Measurements from ENCODE around the gene FPR1.

FPR1 gene, protein sequence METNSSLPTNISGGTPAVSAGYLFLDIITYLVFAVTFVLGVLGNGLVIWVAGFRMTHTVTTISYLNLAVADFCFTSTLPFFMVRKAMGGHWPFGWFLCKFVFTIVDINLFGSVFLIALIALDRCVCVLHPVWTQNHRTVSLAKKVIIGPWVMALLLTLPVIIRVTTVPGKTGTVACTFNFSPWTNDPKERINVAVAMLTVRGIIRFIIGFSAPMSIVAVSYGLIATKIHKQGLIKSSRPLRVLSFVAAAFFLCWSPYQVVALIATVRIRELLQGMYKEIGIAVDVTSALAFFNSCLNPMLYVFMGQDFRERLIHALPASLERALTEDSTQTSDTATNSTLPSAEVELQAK

DNA sequence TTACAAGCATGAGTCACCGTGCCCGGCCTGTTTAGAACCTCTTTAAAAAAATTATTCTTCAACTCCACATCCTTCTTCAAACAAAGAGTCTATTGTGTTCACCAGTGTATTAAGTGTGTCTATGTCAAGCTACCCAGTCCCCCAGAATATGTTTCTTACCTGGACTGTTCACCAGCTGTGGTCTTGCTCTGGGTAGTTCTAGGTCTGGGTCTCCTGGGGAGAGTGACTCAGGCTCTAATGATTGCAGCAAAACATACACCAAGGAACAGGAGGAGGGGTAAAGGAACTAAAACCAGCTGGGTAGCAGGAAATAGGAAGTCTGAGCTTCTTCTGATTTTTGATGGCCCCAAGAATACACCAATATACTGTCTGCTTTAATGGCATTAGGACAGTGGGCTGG, at the start of gene FPR1:
TSS of gene FPR1 (minus strand) at position 224 of the 400 bp plus-strand sequence. CDS start 4,884 bp downstream, outside the sequence.
- POLR2A ChIA-PET = no interaction called here
- no peak for DNase-seq (ENCODE audit: extremely low spot score)
- no peak for TF ChIP-seq FOXM1 (IDR thresholded peaks at IDR 0.05; ENCODE audit: borderline replicate concordance)
- TF ChIP-seq NFRKB (IDR thresholded peaks at IDR 0.05) = no peak
- TF ChIP-seq ARNT (IDR thresholded peaks at IDR 0.05) = no peak
- no peak for TF ChIP-seq LEF1 (IDR thresholded peaks at IDR 0.05; ENCODE audit: borderline replicate concordance)
- no peak for TF ChIP-seq TARDBP (IDR thresholded peaks at IDR 0.05)
- TF ChIP-seq FOXK2 (IDR thresholded peaks at IDR 0.05) = no peak
- TF ChIP-seq L3MBTL2 (conservative IDR thresholded peaks at IDR 0.05) = no peak
- TF ChIP-seq SUZ12 (IDR thresholded peaks at IDR 0.05) = no peak
- no peak for TF ChIP-seq BHLHE40 (IDR thresholded peaks at IDR 0.05; ENCODE audit: borderline replicate concordance)
- TF ChIP-seq ELF4 (IDR thresholded peaks at IDR 0.05) = no peak
- TF ChIP-seq FOXA1 (IDR thresholded peaks at IDR 0.05) = no peak
- CTCF ChIA-PET = no interaction called here

DNA sequence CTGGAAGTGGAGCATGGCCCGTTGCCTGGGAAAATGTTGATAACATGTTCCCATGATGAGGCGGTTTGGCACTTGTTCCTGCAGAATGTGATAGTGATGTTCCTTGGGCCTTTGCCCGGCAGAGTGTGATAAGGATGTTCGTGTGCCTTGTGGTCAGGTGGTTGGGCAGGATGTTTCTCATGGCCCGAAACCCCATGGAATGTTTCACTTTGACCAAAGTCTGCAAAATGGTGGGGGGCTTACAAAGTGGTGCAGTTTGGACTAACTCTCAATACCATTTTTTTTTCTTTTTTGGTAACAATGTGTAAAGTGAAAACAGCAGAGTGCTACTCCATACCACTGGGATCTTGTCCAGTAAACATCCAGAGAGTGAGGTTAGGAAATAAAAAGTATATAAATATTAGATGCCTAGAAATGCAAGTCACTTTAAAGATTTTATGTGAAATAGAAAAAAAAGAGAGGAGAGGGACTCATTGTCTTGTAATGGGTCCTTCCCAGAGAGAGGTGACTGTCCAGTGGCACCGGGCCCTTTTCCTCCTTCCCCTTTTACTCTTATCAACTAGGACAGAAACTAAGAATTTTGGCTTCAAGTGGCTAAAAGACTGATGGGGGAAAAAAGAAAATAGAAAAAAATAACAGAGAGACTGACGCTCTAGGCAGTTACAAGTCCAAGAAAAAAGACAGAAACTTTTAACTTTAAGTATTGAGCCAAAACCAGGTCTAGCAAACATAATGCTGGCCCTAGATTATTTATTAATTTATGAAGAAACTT, 49.0 kb upstream of the FPR1 start:
- POLR2A ChIA-PET = no interaction called here
- CTCF ChIA-PET = no interaction called here
- no peak for DNase-seq (ENCODE audit: extremely low spot score)
- TF ChIP-seq HDGF (IDR thresholded peaks at IDR 0.05; ENCODE audit: borderline replicate concordance) (no peak), ARNT (IDR thresholded peaks at IDR 0.05) (no peak), LEF1 (IDR thresholded peaks at IDR 0.05; ENCODE audit: borderline replicate concordance) (no peak), BHLHE40 (IDR thresholded peaks at IDR 0.05; ENCODE audit: borderline replicate concordance) (no peak), SUZ12 (IDR thresholded peaks at IDR 0.05) (no peak), FOXA1 (IDR thresholded peaks at IDR 0.05) (no peak), ZNF384 (IDR thresholded peaks at IDR 0.05) (no peak), FOXM1 (IDR thresholded peaks at IDR 0.05; ENCODE audit: borderline replicate concordance) (no peak), ELF4 (IDR thresholded peaks at IDR 0.05) (no peak), FOXK2 (IDR thresholded peaks at IDR 0.05) (no peak), L3MBTL2 (conservative IDR thresholded peaks at IDR 0.05) (no peak), TARDBP (IDR thresholded peaks at IDR 0.05) (no peak), CTBP1 (IDR thresholded peaks at IDR 0.05; ENCODE audit: borderline replicate concordance) (no peak), SP1 (IDR thresholded peaks at IDR 0.05) (no peak), NFRKB (IDR thresholded peaks at IDR 0.05) (no peak)
- TF ChIP-seq, protein P1, sequence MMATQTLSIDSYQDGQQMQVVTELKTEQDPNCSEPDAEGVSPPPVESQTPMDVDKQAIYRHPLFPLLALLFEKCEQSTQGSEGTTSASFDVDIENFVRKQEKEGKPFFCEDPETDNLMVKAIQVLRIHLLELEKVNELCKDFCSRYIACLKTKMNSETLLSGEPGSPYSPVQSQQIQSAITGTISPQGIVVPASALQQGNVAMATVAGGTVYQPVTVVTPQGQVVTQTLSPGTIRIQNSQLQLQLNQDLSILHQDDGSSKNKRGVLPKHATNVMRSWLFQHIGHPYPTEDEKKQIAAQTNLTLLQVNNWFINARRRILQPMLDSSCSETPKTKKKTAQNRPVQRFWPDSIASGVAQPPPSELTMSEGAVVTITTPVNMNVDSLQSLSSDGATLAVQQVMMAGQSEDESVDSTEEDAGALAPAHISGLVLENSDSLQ (IDR thresholded peaks at IDR 0.05) = no peak

DNA sequence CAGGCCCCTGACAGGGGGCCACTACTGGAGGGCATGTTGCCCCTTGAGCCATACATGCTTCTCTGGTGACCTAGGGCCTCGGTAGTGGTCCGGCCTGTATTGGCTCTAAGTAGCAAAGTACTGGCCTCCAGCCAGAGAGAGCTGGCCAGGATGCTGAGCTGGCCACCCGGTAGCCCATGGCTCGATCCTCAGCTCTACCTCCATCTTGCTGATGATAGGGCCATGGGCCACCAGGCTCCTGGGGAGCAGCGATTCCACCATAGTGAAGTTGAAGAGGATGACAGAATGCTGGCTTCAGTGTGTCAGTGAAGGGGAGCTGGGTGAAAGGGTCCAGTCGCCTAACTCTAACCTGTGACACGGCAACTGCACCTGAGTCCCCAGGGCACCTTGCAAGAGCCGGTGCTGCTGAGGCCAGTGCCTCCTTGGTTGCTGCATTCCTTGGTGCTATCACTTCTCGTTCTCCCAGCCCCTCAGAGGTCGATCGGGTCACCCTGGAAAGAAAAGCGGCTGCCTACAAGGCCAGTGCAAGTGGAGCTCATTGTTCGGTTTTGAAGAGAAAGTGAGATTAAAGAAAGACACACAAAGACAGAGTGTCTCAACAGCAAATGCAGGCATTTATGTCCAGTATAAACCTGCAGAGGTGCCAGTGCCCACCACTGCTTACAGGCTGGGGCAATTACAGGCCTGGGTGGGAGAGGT, 48.2 kb upstream of the FPR1 start:
- no peak for TF ChIP-seq NFRKB (IDR thresholded peaks at IDR 0.05)
- TF ChIP-seq FOXA1 (IDR thresholded peaks at IDR 0.05) = no peak
- TF ChIP-seq FOXK2 (IDR thresholded peaks at IDR 0.05) = no peak
- TF ChIP-seq ELF4 (IDR thresholded peaks at IDR 0.05) = no peak
- no peak for TF ChIP-seq ARNT (IDR thresholded peaks at IDR 0.05)
- no peak for TF ChIP-seq HDGF (IDR thresholded peaks at IDR 0.05; ENCODE audit: borderline replicate concordance)
- no peak for TF ChIP-seq CTBP1 (IDR thresholded peaks at IDR 0.05; ENCODE audit: borderline replicate concordance)
- no peak for TF ChIP-seq BHLHE40 (IDR thresholded peaks at IDR 0.05; ENCODE audit: borderline replicate concordance)
- TF ChIP-seq SP1 (IDR thresholded peaks at IDR 0.05) = no peak
- no peak for TF ChIP-seq L3MBTL2 (conservative IDR thresholded peaks at IDR 0.05)
- TF ChIP-seq FOXM1 (IDR thresholded peaks at IDR 0.05; ENCODE audit: borderline replicate concordance) = no peak
- no peak for TF ChIP-seq TARDBP (IDR thresholded peaks at IDR 0.05)
- ChIA-PET POLR2A (no interaction called here), CTCF (no interaction called here)
- DNase-seq (ENCODE audit: extremely low spot score) = no peak

DNA sequence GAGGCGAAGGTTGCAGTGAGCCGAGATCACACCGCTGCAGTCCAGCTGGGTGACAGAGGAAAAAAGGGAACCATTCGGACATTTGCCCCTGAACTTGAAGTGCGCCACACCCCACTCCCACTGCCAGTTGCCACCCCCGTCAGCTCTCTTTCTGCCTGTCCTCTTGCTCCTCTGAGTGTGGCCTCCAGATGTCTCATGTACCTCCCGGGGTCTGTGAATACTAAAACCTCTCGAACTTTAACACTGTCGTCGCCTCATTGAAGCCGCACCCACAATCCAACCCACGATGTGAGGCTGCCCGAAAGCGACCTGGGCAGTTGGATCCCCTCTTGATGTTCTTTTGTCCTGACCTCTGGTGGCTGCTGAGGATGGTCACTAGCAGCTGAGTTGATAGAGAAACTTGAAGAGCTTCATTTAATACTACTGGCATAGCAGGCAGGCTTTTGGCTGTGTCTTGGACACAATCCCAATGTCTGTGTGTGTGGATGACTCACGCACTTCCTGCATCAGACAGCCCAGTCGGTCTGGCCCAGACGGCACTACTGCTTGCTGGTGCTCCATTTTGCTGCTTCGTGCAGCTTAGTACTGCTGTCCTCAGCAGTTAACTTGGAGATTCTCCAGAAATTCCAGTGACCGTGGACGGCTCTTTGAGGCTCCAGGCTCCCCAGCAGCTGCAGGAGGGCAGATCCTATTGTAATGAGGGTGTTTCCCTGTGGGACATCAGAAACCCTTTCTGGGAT, 47.5 kb upstream of the FPR1 start:
- POLR2A ChIA-PET = no interaction called here

DNA sequence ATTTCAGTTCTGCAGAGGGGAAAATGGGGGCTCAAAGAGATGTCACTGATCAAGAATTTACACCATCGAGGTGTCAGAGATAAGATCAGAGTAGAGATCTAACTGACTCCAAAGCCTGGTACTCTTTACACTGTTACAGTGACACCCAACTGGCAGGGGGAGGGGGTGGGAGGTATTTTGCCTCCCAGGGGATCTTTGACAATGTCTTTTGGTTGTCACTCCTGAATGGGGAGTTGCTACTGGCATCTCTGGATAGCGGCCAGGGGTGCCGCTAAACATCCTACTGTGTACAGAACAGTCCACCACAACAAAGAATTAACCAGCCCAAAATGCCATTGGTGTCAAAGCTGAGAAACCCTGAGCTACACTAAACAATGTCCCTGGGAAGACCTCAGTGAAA, 46.4 kb upstream of the FPR1 start:
- DNase-seq (ENCODE audit: extremely low spot score) = no peak
- TF ChIP-seq L3MBTL2 (conservative IDR thresholded peaks at IDR 0.05) (no peak), LEF1 (IDR thresholded peaks at IDR 0.05; ENCODE audit: borderline replicate concordance) (no peak), NFRKB (IDR thresholded peaks at IDR 0.05) (no peak), TARDBP (IDR thresholded peaks at IDR 0.05) (no peak), SUZ12 (IDR thresholded peaks at IDR 0.05) (no peak), ELF4 (IDR thresholded peaks at IDR 0.05) (no peak), FOXM1 (IDR thresholded peaks at IDR 0.05; ENCODE audit: borderline replicate concordance) (no peak), ZNF384 (IDR thresholded peaks at IDR 0.05) (no peak)
- POLR2A ChIA-PET = no interaction called here
- CTCF ChIA-PET = interaction anchor here (1.1 kb wide), 1 partner anchor 20 kb away, joined by 4 read pairs; no protein-coding TSS in a partner anchor

More for the DNA sequence above, 47.5 kb upstream of the FPR1 start:
- TF ChIP-seq HDGF (IDR thresholded peaks at IDR 0.05; ENCODE audit: borderline replicate concordance) = no peak
- TF ChIP-seq ARNT (IDR thresholded peaks at IDR 0.05) = no peak
- TF ChIP-seq SP1 (IDR thresholded peaks at IDR 0.05) = no peak
- no peak for TF ChIP-seq ELF4 (IDR thresholded peaks at IDR 0.05)
- TF ChIP-seq NFRKB (IDR thresholded peaks at IDR 0.05) = no peak
- TF ChIP-seq SUZ12 (IDR thresholded peaks at IDR 0.05) = no peak
- TF ChIP-seq FOXM1 (IDR thresholded peaks at IDR 0.05; ENCODE audit: borderline replicate concordance) = no peak
- TF ChIP-seq LEF1 (IDR thresholded peaks at IDR 0.05; ENCODE audit: borderline replicate concordance) = no peak
- no peak for TF ChIP-seq BHLHE40 (IDR thresholded peaks at IDR 0.05; ENCODE audit: borderline replicate concordance)
- TF ChIP-seq FOXA1 (IDR thresholded peaks at IDR 0.05) = no peak
- no peak for DNase-seq (ENCODE audit: extremely low spot score)
- CTCF ChIA-PET = interaction anchor here (1.1 kb wide), 1 partner anchor 21 kb away, joined by 4 read pairs; no protein-coding TSS in a partner anchor

DNA sequence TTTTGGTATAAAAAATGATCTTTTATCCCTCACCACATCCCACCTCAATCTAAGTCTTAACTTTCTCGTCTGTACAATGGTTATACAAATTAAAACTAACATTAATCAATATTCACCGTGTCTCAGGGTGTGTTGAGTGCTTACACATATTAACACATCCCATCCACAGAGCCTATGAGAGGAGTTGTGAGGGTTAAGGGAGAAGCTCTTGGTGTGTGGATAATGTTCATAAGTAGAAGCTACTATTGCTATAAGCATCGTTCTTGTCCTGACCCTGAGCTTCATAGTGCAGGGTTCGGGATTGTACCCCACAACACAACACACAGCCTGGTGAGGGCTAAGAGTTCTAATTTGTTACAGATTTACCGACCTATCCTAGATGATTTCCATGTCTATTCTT, 45.8 kb upstream of the FPR1 start:
- no peak for TF ChIP-seq ZNF384 (IDR thresholded peaks at IDR 0.05)
- no peak for TF ChIP-seq NFRKB (IDR thresholded peaks at IDR 0.05)
- no peak for TF ChIP-seq SUZ12 (IDR thresholded peaks at IDR 0.05)
- no peak for TF ChIP-seq HDGF (IDR thresholded peaks at IDR 0.05; ENCODE audit: borderline replicate concordance)
- no peak for TF ChIP-seq ELF4 (IDR thresholded peaks at IDR 0.05)
- TF ChIP-seq LEF1 (IDR thresholded peaks at IDR 0.05; ENCODE audit: borderline replicate concordance) = no peak
- TF ChIP-seq CTBP1 (IDR thresholded peaks at IDR 0.05; ENCODE audit: borderline replicate concordance) = no peak
- no peak for TF ChIP-seq FOXM1 (IDR thresholded peaks at IDR 0.05; ENCODE audit: borderline replicate concordance)
- TF ChIP-seq, protein P1 (IDR thresholded peaks at IDR 0.05) = no peak
- TF ChIP-seq SP1 (IDR thresholded peaks at IDR 0.05) = no peak
- TF ChIP-seq BHLHE40 (IDR thresholded peaks at IDR 0.05; ENCODE audit: borderline replicate concordance) = no peak
- no peak for TF ChIP-seq ARNT (IDR thresholded peaks at IDR 0.05)
- no peak for TF ChIP-seq L3MBTL2 (conservative IDR thresholded peaks at IDR 0.05)
- no peak for TF ChIP-seq FOXK2 (IDR thresholded peaks at IDR 0.05)
- TF ChIP-seq TARDBP (IDR thresholded peaks at IDR 0.05) = no peak
- ChIA-PET CTCF (no interaction called here), POLR2A (no interaction called here)
- DNase-seq (ENCODE audit: extremely low spot score) = no peak

Data from HEK293T (cell line).